ENCODE data around the gene AMH.

GRCh38 chr19:2273356-2274184, 24.4 kb downstream of the AMH start:
- TF ChIP-seq FOXP4 (CRISPR knock-in tag; IDR thresholded peaks at IDR 0.05) (0 out of 2 replicates have a peak, but pooled peaks have one; percentile 62), CTCF (IDR thresholded peaks at IDR 0.05) (peak; percentile 95), PRDM15 (CRISPR knock-in tag; IDR thresholded peaks at IDR 0.05) (no peak), USF2 (CRISPR knock-in tag; IDR thresholded peaks at IDR 0.05) (no peak)

Measured in WTC11 (cell line).